Osteoblast (primary cell): ENCODE data around the gene FRMD5. TPM values are rescaled to one million over a fixed set of nuclear protein-coding genes. Genes with fewer than 3 reads are reported as not detected.

Experiments used
- DNase-seq: peaks from one replicate; pipeline ENCODE4 v3.0.0; 2011; ENCODE audit warnings: low spot score, mixed read lengths; ENCODE audit not compliant: insufficient read length; ENCODE audit errors: missing footprints
- H2AFZ ChIP-seq: 2 replicates; pipeline ENCODE4 v1.6.0; 2011; ENCODE audit warnings: mild to moderate bottlenecking, low read length
- H3K27ac ChIP-seq: 2 replicates; pipeline ENCODE4 v1.5.1; 2011; ENCODE audit warnings: mild to moderate bottlenecking, low read depth, low read length, moderate library complexity
- H3K27me3 ChIP-seq: 2 replicates; pipeline ENCODE4 v1.6.0; 2012; ENCODE audit warnings: mild to moderate bottlenecking, control low read depth, inconsistent platforms, low read length, moderate library complexity; ENCODE audit not compliant: insufficient read depth
- H3K36me3 ChIP-seq: 2 replicates; pipeline ENCODE4 v1.5.1; 2011; ENCODE audit warnings: mild to moderate bottlenecking, low read length, control low read depth, moderate library complexity; ENCODE audit not compliant: insufficient read depth
- H3K4me1 ChIP-seq: 2 replicates; pipeline ENCODE4 v1.5.1; 2011; ENCODE audit warnings: mild to moderate bottlenecking, low read length, control low read depth, moderate library complexity; ENCODE audit not compliant: insufficient read depth
- H3K4me2 ChIP-seq: 2 replicates; pipeline ENCODE4 v1.6.0; 2011; ENCODE audit warnings: mild to moderate bottlenecking, low read length; ENCODE audit not compliant: insufficient read depth
- H3K4me3 ChIP-seq: fragments of 200-600 bp; sonication (generic); 3 replicates; pipeline ENCODE4 v1.5.1; 2012; ENCODE audit warnings: mild to moderate bottlenecking, low read length, inconsistent platforms; ENCODE audit not compliant: insufficient read depth
- H3K79me2 ChIP-seq: 2 replicates; pipeline ENCODE4 v1.6.0; 2012; ENCODE audit warnings: mild to moderate bottlenecking, low read length, control low read depth, inconsistent platforms; ENCODE audit not compliant: insufficient read depth
- H3K9me3 ChIP-seq: 2 replicates; pipeline ENCODE4 v1.5.1; 2011; ENCODE audit warnings: low read depth, low read length, control low read depth
- H4K20me1 ChIP-seq: 2 replicates; pipeline ENCODE4 v1.6.0; 2012; ENCODE audit warnings: mild to moderate bottlenecking, low read length, control low read depth; ENCODE audit not compliant: insufficient read depth
- CTCF ChIP-seq: IDR thresholded peaks from 2 replicates; pipeline ENCODE4 v1.5.1; 2011; ENCODE audit warnings: mild to moderate bottlenecking, low read depth, low read length, moderate library complexity; ENCODE audit errors: extremely low read depth
- total RNA-seq: library from RNA; depleted of rRNA; stranded (reverse); fragments of >200 nt; gene quantifications from 2 replicates; pipeline ENCODE4 v1.2.3, GENCODE V29; 2012

The FRMD5 gene
- total RNA-seq, 1 donor: 3.3 TPM

GRCh38 chr15:44029003-44029402 lies 166.1 kb downstream of the FRMD5 start:
- no peak overlapping the region for H2AFZ ChIP-seq
- H3K4me2 ChIP-seq: no peak overlapping the region
- no peaks in the 10 kb centered on the region for H3K36me3 ChIP-seq
- no peaks in the 10 kb centered on the region for H3K27me3 ChIP-seq
- H3K79me2 ChIP-seq: peaks cover 39% of the 10 kb centered on the region
- H4K20me1 ChIP-seq: no peaks in the 10 kb centered on the region
- no peaks in the 10 kb centered on the region for H3K9me3 ChIP-seq
- DNase-seq: no peak
- H3K27ac ChIP-seq: no peak overlapping the region
- TF ChIP-seq CTCF: no peak
- H3K4me3 ChIP-seq: no peak overlapping the region
- peaks cover 24% of the 10 kb centered on the region for H3K4me1 ChIP-seq

GRCh38 chr15:44028349-44028748 lies 166.7 kb downstream of the FRMD5 start:
- peak; percentile 43 for DNase-seq

GRCh38 chr15:44024155-44024554 lies 170.9 kb downstream of the FRMD5 start:
- no peak for DNase-seq
- Histone ChIP-seq H3K27me3 (no peaks in the 10 kb centered on the region), H3K4me2 (no peak overlapping the region), H3K4me3 (no peak overlapping the region), H3K4me1 (peaks cover 10% of the 10 kb centered on the region), H3K27ac (no peak overlapping the region), H2AFZ (no peak overlapping the region), H3K36me3 (no peaks in the 10 kb centered on the region), H3K79me2 (peaks cover 24% of the 10 kb centered on the region), H3K9me3 (no peaks in the 10 kb centered on the region), H4K20me1 (no peaks in the 10 kb centered on the region)
- TF ChIP-seq CTCF: no peak

More at GRCh38 chr15:44028349-44028748, 166.7 kb downstream of the FRMD5 start:
- Histone ChIP-seq H2AFZ (peak overlapping the region; percentile 43), H3K9me3 (no peaks in the 10 kb centered on the region), H3K4me3 (no peak overlapping the region), H3K36me3 (no peaks in the 10 kb centered on the region), H3K4me2 (no peak overlapping the region), H3K27me3 (no peaks in the 10 kb centered on the region), H3K4me1 (peaks cover 24% of the 10 kb centered on the region), H3K27ac (no peak overlapping the region), H3K79me2 (peaks cover 39% of the 10 kb centered on the region), H4K20me1 (no peaks in the 10 kb centered on the region)
- no peak for TF ChIP-seq CTCF

GRCh38 chr15:44023176-44023575 lies 171.9 kb downstream of the FRMD5 start:
- Histone ChIP-seq H3K27ac (no peak overlapping the region), H2AFZ (no peak overlapping the region)
- DNase-seq: no peak

More at GRCh38 chr15:44023176-44023575, 171.9 kb downstream of the FRMD5 start:
- Histone ChIP-seq H3K4me3 (no peak overlapping the region), H3K9me3 (no peaks in the 10 kb centered on the region), H4K20me1 (no peaks in the 10 kb centered on the region), H3K4me1 (peaks cover under 1% of the 10 kb centered on the region), H3K79me2 (peaks cover 16% of the 10 kb centered on the region), H3K27me3 (no peaks in the 10 kb centered on the region), H3K4me2 (no peak overlapping the region), H3K36me3 (no peaks in the 10 kb centered on the region)
- TF ChIP-seq CTCF: peak; percentile 25
